Keratinocyte (primary cell): ENCODE results near the gene RETSAT.

ENCODE experiments used
- EZH2 ChIP-seq: IDR thresholded peaks from one replicate; pipeline ENCODE4 v1.6.1; 2012; ENCODE audit warnings: inconsistent platforms, mild to moderate bottlenecking, low read length, moderate library complexity
- TF ChIP-seq, protein P1 (sequence below), 3 experiments: IDR thresholded peaks in 1 of 3; conservative IDR thresholded peaks in 1 of 3; optimal IDR thresholded peaks in 1 of 3; 2 replicates in 2 of 3; 3 replicates in 1 of 3; pipeline versions ENCODE3 to v1.5.1; 2011; ENCODE audit warnings: low read length in 3 of 3, mild to moderate bottlenecking in 3 of 3, moderate library complexity in 2 of 3, control low read depth in 1 of 3, inconsistent platforms in 1 of 3; ENCODE audit not compliant: insufficient read depth in 2 of 3; ENCODE audit errors: extremely low read depth in 1 of 3

DNA sequence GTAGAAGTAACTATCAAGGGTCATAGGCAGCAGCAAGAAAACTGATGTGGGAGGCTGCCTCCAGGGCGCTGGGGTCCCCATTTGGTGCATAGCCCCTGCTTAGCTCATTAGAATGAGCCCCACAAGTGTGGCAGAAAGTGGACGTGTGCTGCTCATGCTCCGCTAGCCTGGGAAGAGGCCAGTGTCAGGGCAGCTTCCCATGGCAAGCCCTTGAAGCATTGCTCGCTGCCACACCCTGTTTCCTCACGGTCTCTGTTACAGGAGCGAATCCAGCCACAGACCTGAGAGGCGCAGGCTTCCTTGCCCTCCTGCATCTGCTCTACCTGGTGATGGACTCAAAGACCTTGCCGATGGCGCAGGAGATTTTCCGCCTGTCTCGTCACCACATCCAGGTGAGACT is 22.8 kb upstream of the RETSAT start:
- TF ChIP-seq, protein P1, sequence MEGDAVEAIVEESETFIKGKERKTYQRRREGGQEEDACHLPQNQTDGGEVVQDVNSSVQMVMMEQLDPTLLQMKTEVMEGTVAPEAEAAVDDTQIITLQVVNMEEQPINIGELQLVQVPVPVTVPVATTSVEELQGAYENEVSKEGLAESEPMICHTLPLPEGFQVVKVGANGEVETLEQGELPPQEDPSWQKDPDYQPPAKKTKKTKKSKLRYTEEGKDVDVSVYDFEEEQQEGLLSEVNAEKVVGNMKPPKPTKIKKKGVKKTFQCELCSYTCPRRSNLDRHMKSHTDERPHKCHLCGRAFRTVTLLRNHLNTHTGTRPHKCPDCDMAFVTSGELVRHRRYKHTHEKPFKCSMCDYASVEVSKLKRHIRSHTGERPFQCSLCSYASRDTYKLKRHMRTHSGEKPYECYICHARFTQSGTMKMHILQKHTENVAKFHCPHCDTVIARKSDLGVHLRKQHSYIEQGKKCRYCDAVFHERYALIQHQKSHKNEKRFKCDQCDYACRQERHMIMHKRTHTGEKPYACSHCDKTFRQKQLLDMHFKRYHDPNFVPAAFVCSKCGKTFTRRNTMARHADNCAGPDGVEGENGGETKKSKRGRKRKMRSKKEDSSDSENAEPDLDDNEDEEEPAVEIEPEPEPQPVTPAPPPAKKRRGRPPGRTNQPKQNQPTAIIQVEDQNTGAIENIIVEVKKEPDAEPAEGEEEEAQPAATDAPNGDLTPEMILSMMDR (optimal IDR thresholded peaks at IDR 0.05 in 1 of 3, IDR thresholded peaks at IDR 0.05 in 1 of 3, conservative IDR thresholded peaks at IDR 0.05 in 1 of 3; ENCODE audit: extremely low read depth in 1 of 3, insufficient read depth in 2 of 3, low read length in 3 of 3), result no peak
- no peak for TF ChIP-seq EZH2
